ENCODE data around the gene WDR48. TPM values are rescaled to one million over a fixed set of nuclear protein-coding genes. Genes with fewer than 3 reads are reported as not detected.

The WDR48 gene
- 10 to 100 TPM in 11 of 12 donors, not detected in 1; 23.2 to 59.7 (median 47.2) TPM for polyA plus RNA-seq (ENCODE audit: insufficient read length in 12 of 12)
- long read RNA-seq, donor 1, full-length matches to known transcripts: 3 of 14 reads
- long read RNA-seq, donor 1, partial matches to known transcripts: 11 of 14 reads
- long read RNA-seq, donor 1, other reads (novel, unspliced or antisense): 0 of 14 reads
- long read RNA-seq, donor 2, transcript WDR48-201 (19 exons, 3,707 nt): major isoform, 10 of 10 reads
- long read RNA-seq, donor 2, partial matches to known transcripts: 0 of 10 reads
- long read RNA-seq, donor 2, other reads (novel, unspliced or antisense): 0 of 10 reads
- long read RNA-seq, donor 3, partial matches to known transcripts: 0 of 1 reads
- long read RNA-seq, donor 3, other reads (novel, unspliced or antisense): 0 of 1 reads
- long read RNA-seq, donor 4, partial matches to known transcripts: 0 of 2 reads
- long read RNA-seq, donor 4, other reads (novel, unspliced or antisense): 0 of 2 reads
- long read RNA-seq, donor 5, partial matches to known transcripts: 0 of 4 reads
- long read RNA-seq, donor 5, other reads (novel, unspliced or antisense): 0 of 4 reads
- long read RNA-seq, donor 6, partial matches to known transcripts: 13 of 15 reads
- long read RNA-seq, donor 6, other reads (novel, unspliced or antisense): 0 of 15 reads
- long read RNA-seq, donor 7, partial matches to known transcripts: 0 of 1 reads
- long read RNA-seq, donor 7, other reads (novel, unspliced or antisense): 0 of 1 reads
- long read RNA-seq, donor 8, partial matches to known transcripts: 0 of 7 reads
- long read RNA-seq, donor 8, other reads (novel, unspliced or antisense): 5 of 7 reads
- long read RNA-seq, donor 9, partial matches to known transcripts: 0 of 2 reads
- long read RNA-seq, donor 9, other reads (novel, unspliced or antisense): 0 of 2 reads
- long read RNA-seq, donor 10, partial matches to known transcripts: 16 of 19 reads
- long read RNA-seq, donor 10, other reads (novel, unspliced or antisense): 0 of 19 reads
- long read RNA-seq, donor 11, transcript WDR48-201 (19 exons, 3,707 nt): major isoform, 6 of 6 reads
- long read RNA-seq, donor 11, partial matches to known transcripts: 0 of 6 reads
- long read RNA-seq, donor 11, other reads (novel, unspliced or antisense): 0 of 6 reads

GRCh38 chr3:39051649-39052561 lies at the start of gene WDR48, which contains the start of gene SCN11A:
Gene WDR48, plus strand, starts transcription at chr3:39052016. Its CDS starts 10 bp downstream, at chr3:39052026.
Gene SCN11A, minus strand, starts transcription at chr3:39051944. Its CDS starts 101,582 bp downstream, at chr3:38950362.
- DNase-seq: peak; percentile 96

- DNase-seq: no peak
Observed at GRCh38 chr3:39005295-39005694, 46.5 kb upstream of the WDR48 start.

GRCh38 chr3:39011191-39011736 lies 40.6 kb upstream of the WDR48 start:
- DNase-seq: no peak

- DNase-seq: no peak
Observed at GRCh38 chr3:39013289-39013688, 38.5 kb upstream of the WDR48 start.

- no peak for DNase-seq
Observed at GRCh38 chr3:39013921-39014509, 37.8 kb upstream of the WDR48 start.

GRCh38 chr3:39015418-39015817 lies 36.4 kb upstream of the WDR48 start:
- DNase-seq: no peak

- no peak for DNase-seq
Observed at GRCh38 chr3:39019299-39019698, 32.5 kb upstream of the WDR48 start.

- no peak for DNase-seq
Observed at GRCh38 chr3:39021029-39021428, 30.8 kb upstream of the WDR48 start.

- no peak for DNase-seq
Observed at GRCh38 chr3:39021465-39022285, 30.1 kb upstream of the WDR48 start.

- DNase-seq: no peak
Observed at GRCh38 chr3:39022286-39022630, 29.6 kb upstream of the WDR48 start.

GRCh38 chr3:39024497-39024896 lies 27.3 kb upstream of the WDR48 start:
- DNase-seq: no peak

GRCh38 chr3:39025222-39025970 lies 26.4 kb upstream of the WDR48 start:
- no peak for DNase-seq

- no peak for DNase-seq
Observed at GRCh38 chr3:39028546-39028945, 23.3 kb upstream of the WDR48 start.

GRCh38 chr3:39029556-39029955 lies 22.3 kb upstream of the WDR48 start:
- DNase-seq: no peak

- no peak for DNase-seq
Observed at GRCh38 chr3:39038165-39038564, 13.7 kb upstream of the WDR48 start.

- no peak for DNase-seq
Observed at GRCh38 chr3:39050029-39050428, 1.8 kb upstream of the WDR48 start.

GRCh38 chr3:39052583-39052982 lies 767 bp downstream of the WDR48 start:
- no peak for DNase-seq

- DNase-seq: no peak
Observed at GRCh38 chr3:39053696-39054095, 1.9 kb downstream of the WDR48 start.

GRCh38 chr3:39056151-39056550 lies 4.3 kb downstream of the WDR48 start:
- no peak for DNase-seq

All from muscle of arm (tissue), 14 donors.